HEK293 (cell line): ENCODE results near the gene PTPRN2.

ENCODE experiments used
- CTCF ChIA-PET: fragments of 350-600 bp; formaldehyde crosslinking; extraction: SDS; loops from one replicate; lab custom pipeline; 2021; ENCODE audit warnings: antibody characterized with exemption; lab: Yijun Ruan, JAX
- POLR2A ChIA-PET: fragments of 300-600 bp; formaldehyde crosslinking; extraction: SDS; loops from one replicate; lab custom pipeline; 2020; ENCODE audit warnings: antibody characterized with exemption, inconsistent platforms; lab: Yijun Ruan, JAX
- H3K27ac ChIP-seq: fragments of 200-500 bp; sonication (Bioruptor generic); 2 replicates; pipeline ENCODE4 v1.5.1; 2014; ENCODE audit warnings: low read depth, low read length, control low read depth, inconsistent platforms; ENCODE audit errors: extremely low read depth
- H3K36me3 ChIP-seq, 2 experiments: fragments of 200-500 bp in 1 of 2; sonication (Bioruptor generic) in 1 of 2; 1 replicate in 1 of 2; 2 replicates in 1 of 2; pipeline ENCODE4 v1.5.1; 2014 to 2017; ENCODE audit warnings: inconsistent platforms in 2 of 2, low read length in 2 of 2; ENCODE audit not compliant: control insufficient read depth in 2 of 2, insufficient read depth in 1 of 2
- H3K4me1 ChIP-seq: fragments of 200-500 bp; sonication (Bioruptor generic); 2 replicates; pipeline ENCODE4 v1.5.1; 2014; ENCODE audit warnings: mild to moderate bottlenecking, low read length, inconsistent platforms; ENCODE audit not compliant: control insufficient read depth, insufficient read depth
- H3K4me3 ChIP-seq: 2 replicates; pipeline ENCODE4 v1.5.1; 2011; ENCODE audit warnings: low read depth, mild to moderate bottlenecking, control low read depth, low read length, moderate library complexity
- H3K9me3 ChIP-seq: fragments of 200-500 bp; sonication (Bioruptor generic); 2 replicates; pipeline ENCODE4 v1.5.1; 2014; ENCODE audit warnings: low read depth, low read length, inconsistent platforms; ENCODE audit not compliant: control insufficient read depth, insufficient read depth
- ATF2 ChIP-seq: fragments of 450-650 bp; formaldehyde crosslinking; IDR thresholded peaks from 2 replicates; pipeline ENCODE4 v1.5.1; 2016; ENCODE audit warnings: missing biosample characterization, missing genetic modification characterization, low read depth
- EGR2 ChIP-seq: fragments of 450-650 bp; formaldehyde crosslinking; IDR thresholded peaks from 2 replicates; pipeline ENCODE4 v1.5.1; 2016; ENCODE audit warnings: low read depth, missing biosample characterization, missing genetic modification characterization
- HOXD13 ChIP-seq: sonication (generic); formaldehyde crosslinking; IDR thresholded peaks from 2 replicates; pipeline ENCODE4 v1.8.0; 2022; ENCODE audit warnings: missing genetic modification reagents, borderline replicate concordance
- KLF10 ChIP-seq: fragments of 450-650 bp; IDR thresholded peaks from 2 replicates; pipeline ENCODE4 v1.5.1; 2018; ENCODE audit warnings: missing biosample characterization, mild to moderate bottlenecking, missing genetic modification characterization
- MZF1 ChIP-seq: fragments of 450-650 bp; formaldehyde crosslinking; IDR thresholded peaks from 2 replicates; pipeline ENCODE4 v1.5.1; 2017; ENCODE audit warnings: missing biosample characterization, missing genetic modification characterization, borderline replicate concordance
- PATZ1 ChIP-seq: fragments of 450-650 bp; formaldehyde crosslinking; IDR thresholded peaks from 2 replicates; pipeline ENCODE4 v1.5.1; 2016; ENCODE audit warnings: missing biosample characterization, missing genetic modification characterization
- PRDM1 ChIP-seq: fragments of 450-650 bp; formaldehyde crosslinking; IDR thresholded peaks from 2 replicates; pipeline ENCODE4; 2016; ENCODE audit warnings: missing biosample characterization, missing genetic modification characterization
- YY2 ChIP-seq: fragments of 450-650 bp; formaldehyde crosslinking; IDR thresholded peaks from 2 replicates; pipeline ENCODE4 v1.5.1; 2016; ENCODE audit warnings: missing biosample characterization, missing genetic modification characterization
- ZEB2 ChIP-seq: fragments of 450-650 bp; formaldehyde crosslinking; IDR thresholded peaks from 2 replicates; pipeline ENCODE4 v1.5.1; 2016; ENCODE audit warnings: missing biosample characterization, missing genetic modification characterization
- ZFHX2 ChIP-seq: fragments of 450-650 bp; formaldehyde crosslinking; conservative IDR thresholded peaks from 2 replicates; pipeline ENCODE4 v1.5.1; 2016; ENCODE audit warnings: missing biosample characterization, missing genetic modification characterization
- ZFP3 ChIP-seq: fragments of 450-650 bp; formaldehyde crosslinking; IDR thresholded peaks from 2 replicates; pipeline ENCODE4 v1.5.1; 2016; ENCODE audit warnings: low read depth, missing biosample characterization, missing genetic modification characterization
- ZNF140 ChIP-seq: fragments of 450-650 bp; formaldehyde crosslinking; IDR thresholded peaks from 2 replicates; pipeline ENCODE4 v1.5.1; 2016; ENCODE audit warnings: missing biosample characterization, missing genetic modification characterization
- ZNF146 ChIP-seq: fragments of 450-650 bp; formaldehyde crosslinking; IDR thresholded peaks from 2 replicates; pipeline ENCODE4 v1.5.1; 2016; ENCODE audit warnings: missing biosample characterization, missing genetic modification characterization
- ZNF174 ChIP-seq: fragments of 450-650 bp; formaldehyde crosslinking; IDR thresholded peaks from 2 replicates; pipeline ENCODE4 v1.5.0; 2017; ENCODE audit warnings: missing biosample characterization, mild to moderate bottlenecking, missing genetic modification characterization
- ZNF223 ChIP-seq: fragments of 450-650 bp; formaldehyde crosslinking; IDR thresholded peaks from 2 replicates; pipeline ENCODE4 v1.5.1; 2016; ENCODE audit warnings: missing biosample characterization, missing genetic modification characterization
- ZNF24 ChIP-seq: fragments of 450-650 bp; formaldehyde crosslinking; IDR thresholded peaks from 2 replicates; pipeline ENCODE4 v1.5.1; 2016; ENCODE audit warnings: missing biosample characterization, missing genetic modification characterization
- ZNF394 ChIP-seq: fragments of 450-650 bp; formaldehyde crosslinking; IDR thresholded peaks from 2 replicates; pipeline ENCODE4 v1.5.1; 2016; ENCODE audit warnings: missing biosample characterization, missing genetic modification characterization, mild to moderate bottlenecking, moderate library complexity, borderline replicate concordance
- ZNF48 ChIP-seq: fragments of 450-650 bp; formaldehyde crosslinking; IDR thresholded peaks from 2 replicates; pipeline ENCODE4 v1.5.1; 2016; ENCODE audit warnings: missing biosample characterization, missing genetic modification characterization
- ZNF501 ChIP-seq: fragments of 450-650 bp; formaldehyde crosslinking; IDR thresholded peaks from 2 replicates; pipeline ENCODE4 v1.5.1; 2016; ENCODE audit warnings: missing biosample characterization, missing genetic modification characterization
- ZNF544 ChIP-seq: fragments of 450-650 bp; formaldehyde crosslinking; IDR thresholded peaks from 2 replicates; pipeline ENCODE4 v1.5.0; 2017; ENCODE audit warnings: missing biosample characterization, missing genetic modification characterization

The PTPRN2 gene

GRCh38 chr7:157521061-157521731 lies 1066.4 kb downstream of the PTPRN2 start:
- no peak overlapping the region for H3K4me3 ChIP-seq
- H3K4me1 ChIP-seq: no peaks in the 10 kb centered on the region
- TF ChIP-seq EGR2 (tag by site-specific recombination) (peak; percentile 31; the same call in 1 of the 2 replicates), ZEB2 (tag by site-specific recombination) (no peak), ZFHX2 (tag by site-specific recombination) (peak; percentile 18; the same call in 1 of the 2 replicates)
- TF ChIP-seq, all 188 proteins: peak for 2
- ChIA-PET POLR2A (no interaction called here), CTCF (interaction anchor here (0.7 kb wide), 1 partner anchor 120 kb away, joined by 4 read pairs; no protein-coding TSS in a partner anchor)
- Histone ChIP-seq H3K27ac (no peak overlapping the region), H3K9me3 (no peaks in the 10 kb centered on the region), H3K36me3 (no peaks in the 10 kb centered on the region)

GRCh38 chr7:157520249-157520648 lies 1067.4 kb downstream of the PTPRN2 start:
- Histone ChIP-seq H3K9me3 (no peaks in the 10 kb centered on the region), H3K4me1 (no peaks in the 10 kb centered on the region), H3K4me3 (no peak overlapping the region), H3K36me3 (no peaks in the 10 kb centered on the region), H3K27ac (no peak overlapping the region)
- ChIA-PET POLR2A (no interaction called here), CTCF (no interaction called here)
- TF ChIP-seq ZNF544 (tag by site-specific recombination) (no peak), ATF2 (tag by site-specific recombination) (no peak), MZF1 (no peak), ZNF501 (tag by site-specific recombination) (no peak), ZNF140 (tag by site-specific recombination) (no peak)

- Histone ChIP-seq H3K4me1 (no peaks in the 10 kb centered on the region), H3K9me3 (no peaks in the 10 kb centered on the region), H3K36me3 (no peaks in the 10 kb centered on the region), H3K27ac (no peak overlapping the region), H3K4me3 (no peak overlapping the region)
- ChIA-PET POLR2A (no interaction called here), CTCF (no interaction called here)
- no peak for TF ChIP-seq ZNF394
- no peak for TF ChIP-seq YY2 (tag by site-specific recombination)
- no peak for TF ChIP-seq ZNF146 (tag by site-specific recombination)
- no peak for TF ChIP-seq ZNF223
- no peak for TF ChIP-seq ZFP3
- no peak for TF ChIP-seq ZNF174 (tag by site-specific recombination)
- TF ChIP-seq HOXD13 (CRISPR knock-in tag): no peak
- TF ChIP-seq ZNF24 (tag by site-specific recombination): no peak
- TF ChIP-seq PATZ1 (tag by site-specific recombination): no peak
- TF ChIP-seq ZNF48 (tag by site-specific recombination): no peak
- TF ChIP-seq KLF10 (tag by site-specific recombination): no peak
- TF ChIP-seq PRDM1 (tag by site-specific recombination): no peak
Measured at GRCh38 chr7:157519798-157520244, 1067.8 kb downstream of the PTPRN2 start.
